Measurements from ENCODE around the gene GABRB3. TPM values are rescaled to one million over a fixed set of nuclear protein-coding genes. Genes with fewer than 3 reads are reported as not detected.

GABRB3 gene
- total and polyA plus RNA-seq, 2 experiments from 2014 or later, result 1.8 TPM

GRCh38 chr15:26729030-26729429, 43.8 kb downstream of the GABRB3 start:
- H3K9me3 ChIP-seq (ENCODE audit: low read depth), result no peaks in the 10 kb centered on the region
- H3K27me3 ChIP-seq, result no peaks in the 10 kb centered on the region
- H3K4me2 ChIP-seq, result no peak overlapping the region
- H3K4me1 ChIP-seq (ENCODE audit: insufficient read depth), result no peaks in the 10 kb centered on the region
- no peak for DNase-seq (ENCODE audit: low spot score)
- H2AFZ ChIP-seq, result no peak overlapping the region
- H3K79me2 ChIP-seq, result no peaks in the 10 kb centered on the region
- no peaks in the 10 kb centered on the region for H4K20me1 ChIP-seq (ENCODE audit: insufficient read depth, poor library complexity, severe bottlenecking)
- no peak for TF ChIP-seq CTCF (IDR thresholded peaks at IDR 0.05; ENCODE audit: poor library complexity)
- TF ChIP-seq EZH2phosphoT487 (IDR thresholded peaks at IDR 0.05; ENCODE audit: low read depth, severe bottlenecking, unreplicated experiment), result no peak
- TF ChIP-seq EZH2 (IDR thresholded peaks at IDR 0.05; ENCODE audit: borderline replicate concordance), result no peak
- no peaks in the 10 kb centered on the region for H3K9me2 ChIP-seq (replicated peaks; ENCODE audit: insufficient read depth)
- no peak overlapping the region for H3K27ac ChIP-seq
- 81% methylated on average over 5 of the region's 5 CpGs for WGBS (ENCODE audit: low lambda C conversion rate, missing lambda C conversion rate)
- no peaks in the 10 kb centered on the region for H3K36me3 ChIP-seq (replicated peaks; ENCODE audit: insufficient read depth, low read depth)
- no peak overlapping the region for H3K4me3 ChIP-seq

GRCh38 chr15:26724381-26725150, 48.3 kb downstream of the GABRB3 start:
- no peaks in the 10 kb centered on the region for H3K4me1 ChIP-seq (ENCODE audit: insufficient read depth)
- H3K4me2 ChIP-seq, result no peak overlapping the region
- H2AFZ ChIP-seq, result no peak overlapping the region
- H3K36me3 ChIP-seq (replicated peaks; ENCODE audit: insufficient read depth, low read depth), result no peaks in the 10 kb centered on the region
- H4K20me1 ChIP-seq (ENCODE audit: insufficient read depth, poor library complexity, severe bottlenecking), result no peaks in the 10 kb centered on the region
- no peak for DNase-seq (ENCODE audit: low spot score)
- H3K9me2 ChIP-seq (replicated peaks; ENCODE audit: insufficient read depth), result no peaks in the 10 kb centered on the region
- H3K27ac ChIP-seq, result no peak overlapping the region
- 85% methylated on average over 2 of the region's 2 CpGs for WGBS (ENCODE audit: low lambda C conversion rate, missing lambda C conversion rate)
- H3K79me2 ChIP-seq, result no peaks in the 10 kb centered on the region
- no peaks in the 10 kb centered on the region for H3K9me3 ChIP-seq (ENCODE audit: low read depth)
- H3K4me3 ChIP-seq, result no peak overlapping the region
- no peaks in the 10 kb centered on the region for H3K27me3 ChIP-seq
- TF ChIP-seq CTCF (IDR thresholded peaks at IDR 0.05; ENCODE audit: poor library complexity), result no peak
- TF ChIP-seq EZH2 (IDR thresholded peaks at IDR 0.05; ENCODE audit: borderline replicate concordance), result no peak
- TF ChIP-seq EZH2phosphoT487 (IDR thresholded peaks at IDR 0.05; ENCODE audit: low read depth, severe bottlenecking, unreplicated experiment), result no peak

GRCh38 chr15:26722621-26723160, 50.2 kb downstream of the GABRB3 start:
- Histone ChIP-seq H4K20me1 (ENCODE audit: insufficient read depth, poor library complexity, severe bottlenecking) (no peaks in the 10 kb centered on the region), H3K4me3 (no peak overlapping the region), H3K79me2 (no peaks in the 10 kb centered on the region), H3K4me2 (no peak overlapping the region), H3K27me3 (no peaks in the 10 kb centered on the region), H3K36me3 (replicated peaks; ENCODE audit: insufficient read depth, low read depth) (no peaks in the 10 kb centered on the region), H2AFZ (no peak overlapping the region), H3K9me2 (replicated peaks; ENCODE audit: insufficient read depth) (no peaks in the 10 kb centered on the region), H3K27ac (no peak overlapping the region), H3K4me1 (ENCODE audit: insufficient read depth) (no peaks in the 10 kb centered on the region), H3K9me3 (ENCODE audit: low read depth) (no peaks in the 10 kb centered on the region)
- no peak for DNase-seq (ENCODE audit: low spot score)
- TF ChIP-seq EZH2 (IDR thresholded peaks at IDR 0.05; ENCODE audit: borderline replicate concordance) (no peak), CTCF (IDR thresholded peaks at IDR 0.05; ENCODE audit: poor library complexity) (no peak)
- 42% methylated on average over 5 of the region's 5 CpGs for WGBS (ENCODE audit: low lambda C conversion rate, missing lambda C conversion rate)
